MM.1S (cell line): ENCODE measurements around the gene PYGM.

Experiments used
- EZH2 ChIP-seq: fragments of 300-600 bp; sonication (generic); optimal IDR thresholded peaks from 2 replicates; pipeline ENCODE3; 2017; ENCODE audit warnings: low read depth, mild to moderate bottlenecking, antibody characterized with exemption, low read length, mixed read lengths
- EZH2phosphoT487 ChIP-seq: fragments of 300-600 bp; sonication (generic); IDR thresholded peaks from 2 replicates; pipeline ENCODE4 v1.6.1; 2018; ENCODE audit warnings: antibody characterized with exemption, low read length
- TF ChIP-seq, protein P1 (sequence below): fragments of 300-600 bp; sonication (generic); IDR thresholded peaks from 2 replicates; pipeline ENCODE4 v1.5.1; 2016; ENCODE audit warnings: antibody characterized with exemption, low read length, mixed read lengths

DNA sequence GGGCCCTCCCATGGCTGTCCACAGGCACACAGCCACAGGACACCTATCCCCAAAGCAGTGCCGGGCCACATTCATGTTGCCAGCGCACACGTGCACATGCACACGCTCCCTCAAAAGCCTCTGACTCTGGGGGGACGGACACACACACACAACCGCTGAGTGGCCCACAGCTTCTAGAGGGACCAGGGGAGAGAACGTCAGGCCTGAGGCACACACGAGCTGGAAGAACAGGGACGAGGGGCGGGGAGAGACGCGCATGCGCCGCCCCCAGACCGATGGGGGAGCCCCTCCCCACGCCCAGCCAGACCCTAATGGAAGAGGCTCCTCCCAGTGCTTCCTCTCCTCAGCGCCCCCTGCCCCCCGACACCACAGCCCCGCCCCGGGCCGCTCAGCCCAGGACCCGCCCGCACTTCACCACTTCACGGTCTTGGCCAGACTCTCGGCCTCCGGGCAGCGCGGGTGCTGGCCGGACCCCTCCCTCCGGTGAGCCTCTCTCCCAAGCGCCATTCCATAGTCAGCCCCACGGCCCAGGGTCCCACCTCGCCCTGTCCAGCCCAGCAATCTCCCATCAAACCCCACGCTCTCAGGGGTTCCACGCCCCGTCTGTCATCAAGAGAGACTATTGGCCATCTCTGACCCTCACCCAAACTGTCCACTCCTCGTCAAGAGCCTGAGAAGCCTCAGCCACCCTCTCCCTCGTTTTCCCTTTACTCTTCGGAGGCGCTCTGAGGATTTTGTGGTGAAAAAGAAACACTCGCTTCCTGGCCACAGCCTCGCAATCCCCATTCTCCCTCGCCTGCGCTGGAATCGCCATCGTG lies 48.4 kb downstream of the PYGM start:
- TF ChIP-seq, protein P1, sequence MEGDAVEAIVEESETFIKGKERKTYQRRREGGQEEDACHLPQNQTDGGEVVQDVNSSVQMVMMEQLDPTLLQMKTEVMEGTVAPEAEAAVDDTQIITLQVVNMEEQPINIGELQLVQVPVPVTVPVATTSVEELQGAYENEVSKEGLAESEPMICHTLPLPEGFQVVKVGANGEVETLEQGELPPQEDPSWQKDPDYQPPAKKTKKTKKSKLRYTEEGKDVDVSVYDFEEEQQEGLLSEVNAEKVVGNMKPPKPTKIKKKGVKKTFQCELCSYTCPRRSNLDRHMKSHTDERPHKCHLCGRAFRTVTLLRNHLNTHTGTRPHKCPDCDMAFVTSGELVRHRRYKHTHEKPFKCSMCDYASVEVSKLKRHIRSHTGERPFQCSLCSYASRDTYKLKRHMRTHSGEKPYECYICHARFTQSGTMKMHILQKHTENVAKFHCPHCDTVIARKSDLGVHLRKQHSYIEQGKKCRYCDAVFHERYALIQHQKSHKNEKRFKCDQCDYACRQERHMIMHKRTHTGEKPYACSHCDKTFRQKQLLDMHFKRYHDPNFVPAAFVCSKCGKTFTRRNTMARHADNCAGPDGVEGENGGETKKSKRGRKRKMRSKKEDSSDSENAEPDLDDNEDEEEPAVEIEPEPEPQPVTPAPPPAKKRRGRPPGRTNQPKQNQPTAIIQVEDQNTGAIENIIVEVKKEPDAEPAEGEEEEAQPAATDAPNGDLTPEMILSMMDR = no peak
- TF ChIP-seq EZH2 (no peak), EZH2phosphoT487 (no peak)
